ENCODE measurements around the gene HORMAD1.

DNA sequence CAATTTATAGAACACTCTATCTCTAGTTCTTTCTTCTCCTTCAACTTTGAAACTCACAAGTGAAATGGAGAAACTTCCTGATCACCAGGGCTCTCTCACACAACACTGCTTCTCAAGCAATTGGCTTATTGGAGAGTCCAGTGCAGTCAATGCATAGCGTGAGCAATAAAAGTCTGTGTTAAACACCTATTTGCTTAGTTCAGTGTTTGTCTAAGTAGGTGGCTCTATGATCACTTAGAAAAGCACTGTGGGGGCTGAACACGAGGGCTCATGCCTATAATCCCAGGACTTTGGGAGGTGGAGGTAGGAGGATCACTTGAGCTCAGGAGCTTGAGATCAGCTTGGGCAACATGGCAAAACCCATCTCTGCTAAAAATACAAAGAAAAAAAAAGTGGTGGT is 32.7 kb upstream of the HORMAD1 start:
- TF ChIP-seq, protein P1, sequence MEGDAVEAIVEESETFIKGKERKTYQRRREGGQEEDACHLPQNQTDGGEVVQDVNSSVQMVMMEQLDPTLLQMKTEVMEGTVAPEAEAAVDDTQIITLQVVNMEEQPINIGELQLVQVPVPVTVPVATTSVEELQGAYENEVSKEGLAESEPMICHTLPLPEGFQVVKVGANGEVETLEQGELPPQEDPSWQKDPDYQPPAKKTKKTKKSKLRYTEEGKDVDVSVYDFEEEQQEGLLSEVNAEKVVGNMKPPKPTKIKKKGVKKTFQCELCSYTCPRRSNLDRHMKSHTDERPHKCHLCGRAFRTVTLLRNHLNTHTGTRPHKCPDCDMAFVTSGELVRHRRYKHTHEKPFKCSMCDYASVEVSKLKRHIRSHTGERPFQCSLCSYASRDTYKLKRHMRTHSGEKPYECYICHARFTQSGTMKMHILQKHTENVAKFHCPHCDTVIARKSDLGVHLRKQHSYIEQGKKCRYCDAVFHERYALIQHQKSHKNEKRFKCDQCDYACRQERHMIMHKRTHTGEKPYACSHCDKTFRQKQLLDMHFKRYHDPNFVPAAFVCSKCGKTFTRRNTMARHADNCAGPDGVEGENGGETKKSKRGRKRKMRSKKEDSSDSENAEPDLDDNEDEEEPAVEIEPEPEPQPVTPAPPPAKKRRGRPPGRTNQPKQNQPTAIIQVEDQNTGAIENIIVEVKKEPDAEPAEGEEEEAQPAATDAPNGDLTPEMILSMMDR (IDR thresholded peaks at IDR 0.05; ENCODE audit: borderline replicate concordance, extremely low read depth, low read length, poor library complexity, severe bottlenecking) = no peak
- TF ChIP-seq EZH2 (IDR thresholded peaks at IDR 0.05; ENCODE audit: borderline replicate concordance, low read depth, low read length, severe bottlenecking) = no peak
